ENCODE data around the gene GALP.
"Not testable (repeated sequence)": the region's sequence is repeated elsewhere in the genome, so short reads cannot be mapped to it uniquely, and the experiment has no call there.

Gene GALP

GRCh38 chr19:56189785-56190184 lies 14.0 kb downstream of the GALP start:
- H3K36me3 Mint-ChIP-seq (ENCODE audit: low read depth) = no peaks in the 10 kb centered on the region
- no peaks in the 10 kb centered on the region for H3K27me3 Mint-ChIP-seq (ENCODE audit: low read depth)
- H3K9me3 Mint-ChIP-seq = no peaks in the 10 kb centered on the region
- no peak overlapping the region for H3K4me3 Mint-ChIP-seq
- DNase-seq (ENCODE audit: low spot score) = no peak
- no peak overlapping the region for H3K27ac Mint-ChIP-seq
- H3K4me1 Mint-ChIP-seq (ENCODE audit: low read depth) = no peaks in the 10 kb centered on the region

DNA sequence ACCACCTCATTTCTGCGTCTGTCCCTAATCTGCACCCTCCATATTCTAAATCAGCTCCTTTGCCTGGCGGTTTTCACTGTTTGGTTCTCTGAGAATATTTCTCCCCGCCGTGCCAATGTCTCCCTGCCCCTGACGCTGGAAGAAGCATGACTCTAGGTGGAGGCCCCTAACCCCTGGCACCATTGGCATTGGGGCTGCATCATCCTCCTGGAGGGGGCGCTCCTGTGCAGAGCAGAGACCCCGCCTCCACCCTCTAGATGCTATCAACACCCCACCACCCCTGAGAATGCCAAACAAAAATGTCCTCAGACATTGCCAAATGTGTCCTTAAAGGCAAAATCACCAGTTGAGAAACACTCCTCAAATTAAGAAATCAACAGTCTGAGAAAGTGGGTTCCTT lies 15.3 kb downstream of the GALP start:
- Mint-ChIP-seq H3K27me3 (ENCODE audit: low read depth) (no peaks in the 10 kb centered on the region), H3K4me3 (no peak overlapping the region), H3K4me1 (ENCODE audit: low read depth) (no peaks in the 10 kb centered on the region), H3K27ac (no peak overlapping the region), H3K9me3 (no peaks in the 10 kb centered on the region), H3K36me3 (ENCODE audit: low read depth) (no peaks in the 10 kb centered on the region)
- DNase-seq (ENCODE audit: low spot score) = no peak

GRCh38 chr19:56191711-56192110 lies 15.9 kb downstream of the GALP start:
- Mint-ChIP-seq H3K4me1 (ENCODE audit: low read depth) (no peaks in the 10 kb centered on the region), H3K27ac (no peak overlapping the region), H3K27me3 (ENCODE audit: low read depth) (no peaks in the 10 kb centered on the region), H3K4me3 (no peak overlapping the region), H3K9me3 (no peaks in the 10 kb centered on the region), H3K36me3 (ENCODE audit: low read depth) (no peaks in the 10 kb centered on the region)
- no peak for DNase-seq (ENCODE audit: low spot score)

GRCh38 chr19:56193981-56194640 lies 18.3 kb downstream of the GALP start:
- H3K4me3 Mint-ChIP-seq = no peak overlapping the region
- no peaks in the 10 kb centered on the region for H3K27me3 Mint-ChIP-seq (ENCODE audit: low read depth)
- DNase-seq (ENCODE audit: low spot score) = no peak
- no peaks in the 10 kb centered on the region for H3K4me1 Mint-ChIP-seq (ENCODE audit: low read depth)
- H3K27ac Mint-ChIP-seq = no peak overlapping the region
- H3K36me3 Mint-ChIP-seq (ENCODE audit: low read depth) = no peaks in the 10 kb centered on the region
- no peaks in the 10 kb centered on the region for H3K9me3 Mint-ChIP-seq

DNA sequence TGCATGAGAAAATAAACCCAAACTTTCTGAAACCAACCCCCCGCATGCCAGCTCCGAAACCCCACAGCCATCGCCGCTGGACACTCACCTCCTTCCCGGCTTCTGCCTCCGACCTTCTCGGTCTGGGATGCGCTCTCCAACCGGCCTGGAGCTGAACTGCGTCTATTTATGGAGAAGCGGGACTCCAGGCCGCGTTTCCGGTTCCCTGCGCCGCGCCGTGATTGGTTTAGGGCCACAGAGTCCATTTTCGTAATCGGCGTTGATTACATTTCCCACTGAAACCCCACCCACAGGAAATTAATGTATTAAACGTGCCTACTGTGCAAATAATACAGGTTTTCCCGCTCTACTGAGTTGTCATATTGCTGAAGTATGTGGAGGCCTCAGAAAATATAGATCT lies 21.8 kb downstream of the GALP start, which contains the start of gene ZSCAN5B:
Gene ZSCAN5B, minus strand, starts transcription at position 138 of the 400 bp plus-strand sequence. CDS start 4,731 bp downstream, outside the sequence.
- not testable (repeated sequence) for H3K36me3 Mint-ChIP-seq (ENCODE audit: low read depth); H3K27ac Mint-ChIP-seq; DNase-seq (ENCODE audit: low spot score); H3K4me1 Mint-ChIP-seq (ENCODE audit: low read depth); H3K9me3 Mint-ChIP-seq; H3K4me3 Mint-ChIP-seq; H3K27me3 Mint-ChIP-seq (ENCODE audit: low read depth)

DNA sequence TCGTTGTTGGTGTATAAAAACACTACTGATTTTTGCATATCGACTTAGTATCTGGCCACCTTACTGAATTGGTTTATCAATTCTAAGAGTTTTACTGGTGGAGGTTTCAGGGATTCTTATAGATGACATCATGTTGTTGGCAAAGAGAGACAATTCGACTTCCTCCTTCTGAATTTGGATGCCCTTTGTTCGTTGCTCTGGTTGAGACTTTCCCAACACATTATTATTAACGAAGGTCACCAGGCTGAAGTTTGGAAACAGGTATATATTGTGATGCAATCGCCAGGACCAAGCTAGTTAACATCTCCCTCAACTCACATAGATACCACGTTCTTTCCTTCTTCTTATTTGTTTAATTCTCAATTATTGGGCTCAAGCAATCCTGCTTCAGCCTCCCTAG lies 23.9 kb downstream of the GALP start:
- Mint-ChIP-seq H3K36me3 (ENCODE audit: low read depth) (no peaks in the 10 kb centered on the region), H3K4me3 (no peak overlapping the region), H3K4me1 (ENCODE audit: low read depth) (no peaks in the 10 kb centered on the region), H3K9me3 (no peaks in the 10 kb centered on the region), H3K27me3 (ENCODE audit: low read depth) (no peaks in the 10 kb centered on the region), H3K27ac (no peak overlapping the region)
- no peak for DNase-seq (ENCODE audit: low spot score)

GRCh38 chr19:56201973-56202372 lies 26.2 kb downstream of the GALP start, which contains the start of gene ZSCAN5C:
Gene ZSCAN5C (plus strand): TSS chr19:56202273. CDS start chr19:56205914, 3,641 bp downstream.
- no peak within 1 kb of the TSS for H3K4me3 Mint-ChIP-seq
- H3K27ac Mint-ChIP-seq = no peak within 1 kb of the TSS
- H3K36me3 Mint-ChIP-seq (ENCODE audit: low read depth) = no peaks in the 10 kb centered on the region
- no peak for DNase-seq (ENCODE audit: low spot score)
- no peaks in the 10 kb centered on the region for H3K27me3 Mint-ChIP-seq (ENCODE audit: low read depth)
- H3K4me1 Mint-ChIP-seq (ENCODE audit: low read depth) = no peaks in the 10 kb centered on the region
- H3K9me3 Mint-ChIP-seq = no peaks in the 10 kb centered on the region

- H3K4me1 Mint-ChIP-seq (ENCODE audit: low read depth); H3K27me3 Mint-ChIP-seq (ENCODE audit: low read depth); DNase-seq (ENCODE audit: low spot score); H3K36me3 Mint-ChIP-seq (ENCODE audit: low read depth); H3K27ac Mint-ChIP-seq; H3K9me3 Mint-ChIP-seq; H3K4me3 Mint-ChIP-seq: not testable (repeated sequence)
Measured at GRCh38 chr19:56207581-56207980, 31.8 kb downstream of the GALP start.

DNA sequence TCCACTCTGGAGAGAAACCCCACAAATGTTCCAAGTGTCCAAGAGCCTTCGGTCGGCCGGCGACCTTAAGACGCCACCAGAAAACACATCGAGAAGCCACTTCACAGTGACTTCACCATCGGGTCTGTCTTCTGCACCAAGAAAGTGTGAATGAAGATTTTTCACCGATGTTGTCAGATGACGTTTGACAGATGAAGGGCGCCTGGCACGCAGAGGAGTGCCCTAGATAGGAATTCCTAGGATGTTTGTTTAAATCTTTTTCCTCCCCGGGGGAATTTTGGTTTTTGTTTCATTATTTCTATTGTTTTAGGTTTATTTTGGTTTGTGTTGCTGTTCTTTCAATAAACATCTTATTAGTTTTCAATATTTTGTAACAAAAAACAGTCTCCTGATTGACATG lies 33.3 kb downstream of the GALP start:
- no peak for DNase-seq (ENCODE audit: low spot score)
- Mint-ChIP-seq H3K27me3 (ENCODE audit: low read depth) (no peaks in the 10 kb centered on the region), H3K4me1 (ENCODE audit: low read depth) (no peaks in the 10 kb centered on the region), H3K9me3 (no peaks in the 10 kb centered on the region), H3K36me3 (ENCODE audit: low read depth) (no peaks in the 10 kb centered on the region), H3K27ac (no peak overlapping the region), H3K4me3 (no peak overlapping the region)

GRCh38 chr19:56210036-56210435 lies 34.2 kb downstream of the GALP start:
- not testable (repeated sequence) for DNase-seq (ENCODE audit: low spot score); H3K9me3 Mint-ChIP-seq; H3K27ac Mint-ChIP-seq; H3K4me1 Mint-ChIP-seq (ENCODE audit: low read depth); H3K36me3 Mint-ChIP-seq (ENCODE audit: low read depth); H3K27me3 Mint-ChIP-seq (ENCODE audit: low read depth); H3K4me3 Mint-ChIP-seq

DNA sequence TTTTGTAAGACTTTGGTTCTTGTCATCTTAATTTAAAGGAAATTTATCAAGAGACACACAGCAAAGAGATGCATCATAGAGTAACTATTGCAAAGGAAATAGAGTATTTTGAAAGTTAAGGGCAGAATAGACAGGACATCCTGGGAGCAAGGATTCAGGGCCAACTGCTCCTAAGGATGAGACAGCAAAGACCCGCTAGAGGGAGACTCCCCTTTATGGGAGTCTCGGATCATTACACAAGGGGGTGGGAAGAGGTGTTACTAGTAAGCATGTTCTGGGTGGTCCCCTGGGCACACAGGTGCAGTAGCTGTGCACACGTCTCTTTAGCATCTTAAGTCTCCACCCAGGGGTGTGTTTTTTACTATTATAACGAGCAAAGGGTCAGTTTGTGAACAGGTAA lies 35.9 kb downstream of the GALP start:
- no peak overlapping the region for H3K27ac Mint-ChIP-seq
- no peaks in the 10 kb centered on the region for H3K4me1 Mint-ChIP-seq (ENCODE audit: low read depth)
- DNase-seq (ENCODE audit: low spot score) = no peak
- no peaks in the 10 kb centered on the region for H3K27me3 Mint-ChIP-seq (ENCODE audit: low read depth)
- H3K9me3 Mint-ChIP-seq = no peaks in the 10 kb centered on the region
- H3K4me3 Mint-ChIP-seq = no peak overlapping the region
- no peaks in the 10 kb centered on the region for H3K36me3 Mint-ChIP-seq (ENCODE audit: low read depth)

GRCh38 chr19:56217039-56217949 lies 41.5 kb downstream of the GALP start:
- Mint-ChIP-seq H3K4me1 (ENCODE audit: low read depth) (no peaks in the 10 kb centered on the region), H3K9me3 (no peaks in the 10 kb centered on the region), H3K4me3 (no peak overlapping the region), H3K27me3 (ENCODE audit: low read depth) (peaks cover 10% of the 10 kb centered on the region), H3K27ac (no peak overlapping the region), H3K36me3 (ENCODE audit: low read depth) (no peaks in the 10 kb centered on the region)
- DNase-seq (ENCODE audit: low spot score) = no peak

- no peak for DNase-seq (ENCODE audit: low spot score)
- Mint-ChIP-seq H3K9me3 (no peaks in the 10 kb centered on the region), H3K36me3 (ENCODE audit: low read depth) (no peaks in the 10 kb centered on the region), H3K4me1 (ENCODE audit: low read depth) (no peaks in the 10 kb centered on the region), H3K27ac (no peak overlapping the region), H3K27me3 (ENCODE audit: low read depth) (peaks cover 10% of the 10 kb centered on the region), H3K4me3 (no peak overlapping the region)
Measured at GRCh38 chr19:56218961-56219360, 43.2 kb downstream of the GALP start.

DNA sequence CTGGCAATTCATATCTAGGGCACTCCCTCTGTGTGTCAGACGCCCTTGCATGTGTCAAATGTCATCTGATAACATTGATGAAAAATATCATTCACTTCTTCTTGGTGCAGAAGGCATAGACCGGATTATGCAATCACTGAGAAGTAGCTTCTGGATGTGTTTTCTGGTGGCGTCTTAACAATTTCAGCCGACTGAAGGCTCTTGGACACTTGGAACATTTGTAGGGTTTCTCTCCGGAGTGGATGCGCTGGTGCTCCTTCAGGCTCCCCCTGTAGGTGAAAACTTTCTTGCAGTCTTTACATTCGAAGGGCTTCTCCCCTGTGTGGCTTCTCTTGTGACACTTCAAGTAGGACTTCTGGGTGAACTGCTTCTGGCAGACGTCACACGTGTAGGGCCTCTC lies 45.6 kb downstream of the GALP start:
- H3K27ac Mint-ChIP-seq; H3K36me3 Mint-ChIP-seq (ENCODE audit: low read depth); DNase-seq (ENCODE audit: low spot score); H3K9me3 Mint-ChIP-seq; H3K4me1 Mint-ChIP-seq (ENCODE audit: low read depth); H3K4me3 Mint-ChIP-seq: not testable (repeated sequence)
- peaks cover 10% of the 10 kb centered on the region for H3K27me3 Mint-ChIP-seq (ENCODE audit: low read depth)
